ENCODE measurements around the gene HOXB3. TPM values are rescaled to one million over a fixed set of nuclear protein-coding genes. Genes with fewer than 3 reads are reported as not detected.

HOXB3 gene
- total RNA-seq, 4 donors from 2014 or later, result 10.8 to 34.9 (median 28.7) TPM

GRCh38 chr17:48546924-48547807 is 42.9 kb downstream of the HOXB3 start:
- 15% methylated on average over 10 of the region's 10 CpGs for WGBS
- Histone ChIP-seq H3K27me3 (no peaks in the 10 kb centered on the region), H3K9me3 (no peaks in the 10 kb centered on the region), H3K27ac (replicated peaks in 1 of 4) (peak overlapping the region; percentile 91 to 97 (median 96)), H3K4me3 (peak overlapping the region; percentile 39 to 49 (median 42)), H3K36me3 (peaks cover 4 to 25% (median 21%) of the 10 kb centered on the region in 4 donors), H3K4me1 (peaks cover 37 to 76% (median 76%) of the 10 kb centered on the region in 4 donors)
- no peak for DNase-seq (ENCODE audit: extremely low spot score)
- no peak for TF ChIP-seq POLR2AphosphoS5 (IDR thresholded peaks at IDR 0.05)
- no peak for TF ChIP-seq POLR2A (IDR thresholded peaks at IDR 0.05; ENCODE audit: low read depth)
- TF ChIP-seq CTCF (IDR thresholded peaks at IDR 0.05), result no peak
- no peak for TF ChIP-seq EP300 (IDR thresholded peaks at IDR 0.05)
- intact Hi-C loops (cut with DNase I), result no loop called here

DNA sequence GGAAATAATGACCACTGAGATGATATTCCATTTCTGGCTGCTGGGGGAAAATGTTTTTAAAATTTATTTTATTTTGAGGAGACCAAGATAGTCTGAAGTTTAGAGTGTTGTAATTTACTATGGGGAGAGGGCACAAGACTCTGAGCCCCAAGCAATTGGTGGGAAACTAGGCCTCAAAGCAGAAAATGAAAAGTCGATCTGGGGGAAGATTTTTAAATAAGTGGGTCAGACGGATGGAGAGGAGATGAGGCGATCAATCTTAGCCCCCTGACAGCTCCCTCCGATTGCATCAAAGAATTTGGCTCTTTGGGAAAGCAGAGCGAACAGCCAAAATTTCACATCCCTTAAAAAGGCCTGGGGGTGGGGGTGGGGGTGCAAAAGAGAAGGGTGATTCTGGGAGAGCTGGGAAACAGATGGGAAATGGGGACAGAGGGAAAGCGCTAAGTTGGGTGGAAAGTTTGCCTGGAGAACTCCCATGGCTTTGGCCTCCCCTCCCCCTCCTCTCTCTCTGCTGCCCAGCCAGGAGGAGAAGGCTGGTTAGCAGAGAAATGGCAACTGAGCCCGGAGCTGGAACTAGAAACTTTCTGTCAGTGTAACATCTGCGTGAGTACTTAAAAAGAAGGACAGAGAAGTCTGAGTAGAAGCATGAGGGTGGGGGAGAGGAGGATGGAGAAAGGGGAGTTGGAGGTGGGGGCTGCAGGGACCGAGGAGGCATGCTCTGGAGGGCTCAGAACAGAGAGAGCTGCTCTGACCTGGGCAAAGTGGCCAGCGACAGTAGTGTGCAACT is 43.7 kb downstream of the HOXB3 start:
- Histone ChIP-seq H3K4me3 (peak overlapping the region; percentile 39 to 49 (median 42)), H3K4me1 (peaks cover 37 to 68% (median 67%) of the 10 kb centered on the region in 4 donors), H3K27ac (replicated peaks in 1 of 4) (peak overlapping the region; percentile 91 to 97 (median 96))

DNA sequence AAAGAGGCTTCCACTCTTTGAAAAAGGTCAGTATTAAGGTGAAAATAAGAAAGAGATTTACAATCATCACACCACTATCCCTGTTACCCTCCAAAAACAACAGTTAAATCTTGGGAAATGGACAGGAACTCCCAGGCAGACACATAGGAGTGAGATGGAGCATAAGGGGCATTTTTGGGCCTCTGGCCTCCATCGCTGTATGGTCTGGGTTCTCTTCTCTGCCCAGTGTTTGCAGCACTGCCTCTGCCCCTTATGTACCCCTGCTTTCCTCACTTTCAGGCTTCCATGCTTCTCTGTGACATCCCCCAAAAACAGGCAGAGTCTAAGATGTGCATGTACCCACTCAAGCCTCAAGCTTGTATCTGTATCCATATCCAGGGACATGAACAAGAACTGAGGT is 44.5 kb downstream of the HOXB3 start:
- TF ChIP-seq EP300 (IDR thresholded peaks at IDR 0.05), result no peak
- TF ChIP-seq POLR2AphosphoS5 (IDR thresholded peaks at IDR 0.05), result no peak
- TF ChIP-seq CTCF (IDR thresholded peaks at IDR 0.05), result no peak
- no peak for TF ChIP-seq POLR2A (IDR thresholded peaks at IDR 0.05; ENCODE audit: low read depth)
- Histone ChIP-seq H3K27ac (replicated peaks in 1 of 4) (peak overlapping the region; percentile 91 to 97 (median 96)), H3K4me1 (peaks cover 42 to 68% (median 66%) of the 10 kb centered on the region in 4 donors), H3K4me3 (peak overlapping the region in 1 of 4 donors; percentile 89), H3K9me3 (no peaks in the 10 kb centered on the region), H3K36me3 (peaks cover 3 to 10% (median 8%) of the 10 kb centered on the region in 4 donors), H3K27me3 (no peaks in the 10 kb centered on the region)
- intact Hi-C loops (cut with DNase I), result no loop called here
- 75% methylated on average over 1 of the region's 1 CpG for WGBS
- DNase-seq (ENCODE audit: extremely low spot score), result no peak

More for the DNA sequence above, 43.7 kb downstream of the HOXB3 start:
- TF ChIP-seq EP300 (IDR thresholded peaks at IDR 0.05), result no peak
- TF ChIP-seq POLR2AphosphoS5 (IDR thresholded peaks at IDR 0.05), result peak; percentile 5 to 35
- 20% methylated on average over 10 of the region's 10 CpGs for WGBS
- no peak for DNase-seq (ENCODE audit: extremely low spot score)
- Histone ChIP-seq H3K27me3 (no peaks in the 10 kb centered on the region), H3K9me3 (no peaks in the 10 kb centered on the region), H3K36me3 (peaks cover 4 to 17% (median 13%) of the 10 kb centered on the region in 4 donors)
- intact Hi-C loops (cut with DNase I), result no loop called here

DNA sequence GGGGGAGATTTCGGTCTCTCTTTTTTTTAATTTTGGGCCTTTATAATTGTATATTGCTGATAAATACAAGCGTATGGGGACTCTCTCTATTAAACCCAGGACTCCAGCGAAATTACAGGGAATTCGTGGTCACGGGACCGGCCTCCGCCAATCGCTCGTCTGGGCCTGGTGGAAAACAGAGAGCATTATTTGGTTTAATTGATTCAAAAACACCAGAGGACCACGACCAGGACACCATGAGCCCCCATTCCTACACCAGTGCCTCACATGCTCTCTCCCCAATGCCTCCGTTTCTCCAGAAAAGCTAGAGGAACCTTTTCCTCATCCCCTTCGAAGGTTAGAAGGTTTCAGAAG is 45.0 kb downstream of the HOXB3 start, which contains the start of gene HOXB2:
Gene HOXB2 (minus strand): TSS at position 88 of the 354 bp plus-strand sequence. CDS start 198 bp downstream, outside the sequence.
- intact Hi-C loops (cut with DNase I), result no loop called here
- 14% methylated on average over 12 of the region's 12 CpGs for whole genome bisulfite sequencing
- TF ChIP-seq POLR2A (IDR thresholded peaks at IDR 0.05; ENCODE audit: low read depth) (no peak), POLR2AphosphoS5 (IDR thresholded peaks at IDR 0.05) (no peak), CTCF (IDR thresholded peaks at IDR 0.05) (no peak), EP300 (IDR thresholded peaks at IDR 0.05) (no peak)

More for the DNA sequence above, 45.0 kb downstream of the HOXB3 start, which contains the start of gene HOXB2:
- peak within 1 kb of the TSS; percentile 91 to 97 (median 96) for H3K27ac ChIP-seq (replicated peaks in 1 of 4)
- no peaks in the 10 kb centered on the region for H3K9me3 ChIP-seq
- DNase-seq (ENCODE audit: extremely low spot score), result no peak
- peaks cover 0 to 4% (median 3%) of the 10 kb centered on the region in 4 donors for H3K36me3 ChIP-seq
- H3K27me3 ChIP-seq, result no peaks in the 10 kb centered on the region
- H3K4me3 ChIP-seq, result peak within 1 kb of the TSS; percentile 79 to 89 (median 80)
- H3K4me1 ChIP-seq, result peaks cover 42 to 68% (median 66%) of the 10 kb centered on the region in 4 donors
